Measurements from ENCODE around the gene CELF1.

The CELF1 gene

DNA sequence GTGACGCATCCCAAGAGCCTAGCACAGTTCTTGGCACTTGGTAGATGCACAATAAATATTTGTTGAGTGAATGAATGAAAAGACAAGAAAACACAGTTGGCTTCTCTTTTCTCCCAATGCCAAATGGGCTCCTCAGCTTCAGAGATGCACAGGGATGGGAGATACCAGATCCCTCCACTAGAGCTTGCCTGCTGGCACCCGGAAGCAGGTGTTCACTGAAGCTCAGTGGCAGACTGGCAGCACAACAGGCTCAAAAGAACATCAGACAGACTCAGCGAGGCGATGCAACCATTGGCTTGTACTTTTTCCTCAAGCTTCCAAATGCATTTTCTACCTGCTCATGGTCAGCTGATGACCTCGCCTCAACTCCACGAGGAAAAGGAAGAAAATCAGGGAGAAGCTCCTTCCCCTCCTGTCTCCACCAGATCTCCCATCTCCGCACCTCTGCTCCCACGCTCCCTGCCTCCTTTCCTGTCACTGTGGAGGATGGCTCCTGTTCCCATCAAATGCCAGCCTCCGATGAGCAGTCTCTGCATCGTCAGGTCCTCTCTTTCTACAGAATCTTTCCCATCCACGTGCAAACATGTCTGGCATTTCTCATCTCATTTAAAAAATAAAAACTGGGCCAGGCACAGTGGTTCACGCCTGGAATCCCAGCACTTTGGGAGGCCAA is 109.8 kb downstream of the CELF1 start:
- no peak for DNase-seq

DNA sequence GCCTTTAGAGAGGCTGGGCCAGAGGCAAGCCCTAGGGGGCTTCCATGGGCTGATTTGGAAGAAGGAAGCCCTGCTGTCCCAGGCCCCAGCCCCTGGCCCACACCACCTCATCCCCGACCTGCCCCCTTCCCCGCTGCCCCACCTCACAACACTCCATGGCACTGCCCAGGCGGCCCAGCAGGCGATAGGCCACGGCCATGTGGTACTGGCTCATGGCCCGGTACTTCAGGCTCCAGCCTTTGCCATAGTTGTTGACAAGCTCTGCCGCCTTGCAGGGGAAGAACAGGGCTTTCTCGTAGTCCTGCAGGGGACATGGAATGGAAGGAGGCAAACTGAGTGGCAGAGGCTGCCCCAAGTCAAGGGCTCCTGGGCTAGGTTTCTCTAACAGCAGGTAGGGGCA is 110.4 kb downstream of the CELF1 start:
- DNase-seq, result no peak

DNA sequence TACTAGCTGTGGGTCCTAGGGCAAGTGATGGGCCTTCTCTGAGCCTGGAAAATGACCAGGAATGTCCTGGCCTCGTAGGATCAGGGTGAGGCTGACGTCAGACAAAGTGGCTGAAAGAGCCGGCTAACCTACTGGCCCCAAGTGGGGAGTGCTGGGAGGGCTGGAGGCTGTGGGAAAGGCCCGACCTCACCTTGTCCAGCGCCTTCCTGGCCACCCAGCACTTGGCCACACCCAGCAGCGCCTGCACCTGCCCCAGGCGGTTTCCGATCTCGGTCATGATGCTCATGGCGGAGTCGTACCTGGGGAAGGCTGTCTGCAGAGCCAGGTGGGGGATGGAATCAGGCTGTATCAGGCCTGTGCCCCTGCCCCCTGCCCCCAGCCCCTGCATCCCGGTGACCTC is 111.5 kb downstream of the CELF1 start:
- no peak for DNase-seq

DNA sequence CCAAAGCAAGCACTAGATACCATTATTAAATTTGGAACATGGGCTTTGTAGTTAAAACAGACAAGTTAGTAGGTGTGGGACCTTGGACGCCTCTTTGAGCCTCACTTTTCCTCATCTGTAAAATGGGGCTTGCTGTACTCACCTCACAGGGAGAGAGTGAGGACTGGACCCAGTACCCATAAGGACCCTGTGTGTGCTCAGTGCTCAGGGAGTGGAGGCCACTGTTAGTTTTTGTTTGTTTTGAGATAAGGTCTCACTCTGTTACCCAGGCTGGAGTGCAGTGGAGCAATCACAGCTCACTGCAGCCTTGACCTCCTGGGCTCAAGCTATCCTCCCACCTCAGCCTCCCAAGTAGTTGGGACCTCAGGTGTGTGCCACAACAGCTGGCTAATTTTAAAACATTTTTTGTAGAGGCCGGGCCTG is 112.9 kb downstream of the CELF1 start:
- no peak for DNase-seq

DNA sequence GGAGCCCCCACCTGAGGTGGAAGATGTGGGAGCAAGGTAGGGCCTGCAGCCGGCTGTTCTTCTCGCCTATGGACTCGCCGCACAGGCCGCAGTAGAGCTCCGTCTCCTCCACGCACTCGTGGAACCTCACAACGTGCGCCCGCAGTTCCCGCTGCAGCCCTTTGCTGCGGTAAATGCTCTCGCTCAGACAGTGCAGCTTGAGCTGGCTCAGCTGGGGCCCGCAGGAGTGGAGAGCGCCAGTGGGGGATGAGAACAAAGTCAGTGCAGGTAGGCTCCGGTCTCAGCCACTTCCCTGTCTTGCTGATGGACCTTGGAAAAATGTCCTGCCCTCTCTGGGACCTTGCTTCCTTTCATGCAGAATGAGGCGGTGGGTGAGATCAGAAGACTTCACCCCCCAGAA is 114.2 kb downstream of the CELF1 start:
- DNase-seq, result no peak

DNA sequence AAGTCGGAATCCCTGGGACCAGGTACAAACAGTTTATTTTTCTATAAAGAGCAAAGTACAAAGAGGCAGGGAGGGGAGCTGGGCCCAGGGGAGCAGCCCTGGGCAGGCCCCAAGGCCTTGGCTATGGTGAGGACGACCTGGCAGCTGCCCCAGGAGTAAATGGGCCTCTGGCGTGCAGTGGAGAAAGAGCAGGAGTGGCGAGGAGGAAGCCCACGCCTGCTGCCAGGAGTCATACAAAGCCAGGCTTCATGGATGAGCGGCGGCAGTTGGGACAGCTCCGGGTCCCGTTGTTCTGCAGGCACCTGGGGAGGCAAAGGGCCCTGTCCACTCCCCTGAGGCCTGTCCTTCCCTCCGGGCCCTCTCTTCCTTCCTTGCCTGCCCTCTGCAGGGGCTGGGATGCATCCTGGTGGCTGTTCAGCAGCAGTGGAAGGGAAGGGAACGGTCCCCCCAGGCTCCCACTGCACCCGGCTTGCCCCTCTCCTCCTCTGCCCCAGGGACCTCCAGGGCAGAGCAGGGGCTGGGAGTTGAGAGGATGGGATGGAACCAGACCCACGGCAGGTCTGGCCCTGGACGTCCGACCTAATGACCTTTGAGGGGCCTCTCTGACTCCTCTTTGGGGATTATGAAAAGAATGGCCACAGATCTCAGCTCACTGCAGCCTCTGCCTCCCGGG is 115.0 kb downstream of the CELF1 start:
- no peak for DNase-seq

DNA sequence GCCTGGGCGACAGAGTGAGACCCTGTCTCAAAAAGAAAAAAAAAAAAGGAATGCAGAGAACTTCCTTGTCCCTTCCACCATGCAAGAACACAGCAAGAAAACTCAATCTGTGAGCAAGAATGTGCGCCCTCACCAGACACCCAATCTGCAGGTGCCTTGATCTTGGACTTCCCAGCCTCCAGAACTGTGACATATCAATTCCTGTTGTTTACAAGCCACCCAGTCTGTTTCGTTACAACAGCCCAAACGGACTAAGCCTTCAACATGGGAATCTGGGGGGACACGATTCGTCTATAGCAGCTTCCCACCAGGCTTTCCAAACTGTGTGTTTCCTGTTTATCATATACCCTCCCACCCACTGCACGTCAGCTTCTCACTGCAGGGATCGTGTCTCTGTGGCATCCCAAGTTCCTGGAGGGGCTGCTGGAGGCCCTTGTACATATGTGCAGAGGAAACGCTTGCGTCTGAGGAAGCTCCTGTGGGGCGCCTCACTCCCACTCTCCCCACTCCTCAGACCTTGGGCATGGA is 115.7 kb downstream of the CELF1 start:
- DNase-seq, result no peak

DNA sequence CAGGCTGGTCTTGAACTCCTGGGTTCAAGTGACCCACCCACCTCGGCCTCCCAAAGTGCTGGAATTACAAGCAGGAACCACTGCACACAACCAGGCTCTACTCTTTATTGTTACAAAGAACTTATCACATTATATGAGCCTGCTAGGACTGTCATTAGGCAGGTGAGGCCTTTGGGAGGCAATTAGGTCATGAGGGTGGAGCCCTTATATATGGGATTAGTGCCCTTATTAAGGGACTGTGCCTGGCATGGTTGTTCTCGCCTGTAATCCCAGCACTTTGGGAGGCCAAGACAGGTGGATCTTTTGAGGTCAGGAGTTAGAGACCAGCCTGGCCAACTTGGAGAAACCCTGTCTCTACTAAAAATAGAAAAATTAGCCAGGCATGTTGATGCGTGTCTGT is 116.2 kb downstream of the CELF1 start:
- no peak for DNase-seq

DNA sequence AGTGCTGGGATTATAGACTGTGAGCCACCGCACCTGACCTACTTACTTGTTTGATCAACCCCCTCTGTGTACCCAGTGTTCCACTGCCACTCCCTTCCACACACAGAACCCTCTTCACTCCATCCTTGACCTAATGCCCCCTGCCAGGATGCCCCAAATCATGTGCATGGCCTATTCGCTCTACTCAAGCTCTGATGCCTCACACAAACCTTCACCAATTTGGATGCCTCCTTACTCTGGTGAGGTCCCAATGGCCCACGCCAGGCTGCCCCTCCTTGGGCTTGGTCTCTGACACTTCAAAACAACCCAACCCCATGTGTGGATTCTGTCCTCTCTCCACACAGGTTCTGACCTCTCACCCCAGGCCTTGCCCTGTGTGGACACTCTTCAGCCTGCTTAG is 117.2 kb downstream of the CELF1 start:
- no peak for DNase-seq

DNA sequence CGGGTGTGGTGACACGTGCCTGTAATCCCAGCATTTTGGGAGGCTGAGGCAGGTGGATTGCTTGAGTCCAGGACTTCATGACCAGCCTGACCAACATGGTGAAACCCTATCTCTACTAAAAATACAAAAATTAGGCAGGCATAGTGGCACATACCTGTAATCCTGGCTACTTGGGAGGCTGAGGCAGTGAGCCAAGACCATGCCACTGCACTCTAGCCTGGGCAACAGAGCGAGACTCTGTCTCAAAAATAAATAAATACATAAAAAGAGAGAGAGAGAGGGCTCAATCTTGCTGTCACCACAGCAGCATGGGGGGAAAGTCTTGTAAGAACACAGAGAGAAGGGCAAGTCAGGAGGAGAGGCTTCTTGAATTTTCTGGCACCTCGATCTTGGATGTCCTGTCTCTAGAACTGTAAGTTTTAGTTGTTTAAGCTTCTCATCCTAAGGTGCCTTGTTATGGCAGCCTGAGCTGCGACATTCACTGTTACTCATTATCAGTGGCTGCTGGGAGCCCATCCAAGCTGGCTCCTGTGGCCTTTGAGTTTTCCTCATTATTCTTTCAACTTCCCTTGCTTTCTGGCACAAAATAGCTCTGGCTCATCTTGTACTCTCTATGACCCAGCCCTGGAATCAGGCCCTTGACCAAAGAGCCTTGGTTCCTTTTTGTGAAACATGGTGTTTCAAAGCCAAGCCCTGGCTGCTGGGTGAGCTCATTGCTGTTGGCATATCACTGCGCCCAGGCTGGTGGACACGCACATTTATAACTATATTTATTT is 118.7 kb downstream of the CELF1 start:
- no peak for DNase-seq

DNA sequence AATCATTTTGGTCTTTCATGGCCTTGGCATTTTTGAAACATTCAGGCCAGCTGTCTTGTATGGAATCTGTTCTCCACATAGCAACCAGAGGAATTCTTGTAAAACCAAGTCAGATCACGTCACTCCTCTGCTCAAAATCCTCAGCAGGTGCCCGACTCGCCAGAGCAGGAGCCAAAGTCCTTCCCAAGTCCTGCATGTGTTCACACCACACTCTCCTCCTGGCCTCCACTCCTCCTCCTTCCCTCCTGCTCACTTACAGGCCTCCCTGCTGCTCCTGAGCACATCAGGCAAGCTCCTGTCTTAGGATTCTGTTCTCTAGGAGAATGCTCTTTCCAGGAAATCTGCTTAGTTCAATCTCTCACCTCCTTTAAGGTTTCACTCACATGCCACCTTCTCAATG is 119.8 kb downstream of the CELF1 start:
- DNase-seq, result no peak

DNA sequence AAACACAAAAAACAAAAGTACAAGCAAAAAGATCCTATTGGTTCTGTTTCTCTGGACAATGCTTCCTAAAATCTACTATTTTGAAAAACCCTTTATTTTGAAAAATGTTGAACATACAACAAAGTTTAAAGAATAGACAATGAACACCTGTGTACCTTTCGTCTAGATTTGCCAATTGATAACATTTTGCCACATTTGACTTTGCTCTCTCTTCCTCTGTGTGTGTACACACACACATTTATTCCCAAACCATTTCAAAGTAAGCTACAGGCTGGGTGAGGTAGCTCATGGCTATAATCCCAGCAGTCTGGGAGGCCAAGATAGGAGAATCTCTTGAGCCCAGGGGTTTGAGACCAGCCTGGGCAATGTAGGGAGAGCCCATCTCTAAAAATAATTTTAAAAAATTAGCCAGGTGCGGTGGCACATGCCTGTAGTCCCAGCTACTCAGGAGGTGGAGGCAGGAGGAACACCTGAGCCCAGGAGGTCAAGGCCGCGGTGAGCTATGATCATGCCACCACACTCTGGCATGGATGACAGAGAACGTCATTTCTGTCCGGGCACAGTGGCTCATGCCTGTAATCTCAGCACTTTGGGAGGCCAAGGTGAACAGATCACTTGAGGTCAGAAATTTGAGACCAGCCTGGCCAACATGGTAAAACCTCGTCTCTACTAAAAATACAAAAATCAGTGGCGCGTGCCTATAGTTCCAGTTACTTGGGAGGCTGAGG is 121.4 kb downstream of the CELF1 start:
- DNase-seq, result no peak

DNA sequence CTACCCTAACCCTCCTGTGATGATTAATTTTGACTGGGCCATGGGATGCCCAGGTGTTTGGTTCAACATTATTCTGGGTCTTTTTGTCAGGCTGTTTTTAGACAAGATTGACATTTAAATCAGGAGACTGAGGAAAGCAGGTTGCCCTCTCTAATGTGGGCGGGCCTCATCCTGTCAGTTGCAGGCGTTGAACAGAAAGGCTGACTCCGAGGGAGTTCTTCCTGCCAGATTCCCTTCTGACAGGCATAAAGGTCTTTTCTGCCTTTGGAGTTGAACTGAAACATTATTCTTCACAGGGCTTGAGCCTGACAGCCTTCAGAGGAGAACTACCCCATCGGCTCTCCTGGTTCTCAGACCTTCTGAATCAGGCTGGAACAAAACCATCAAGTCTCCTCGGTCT is 122.4 kb downstream of the CELF1 start:
- DNase-seq, result no peak

DNA sequence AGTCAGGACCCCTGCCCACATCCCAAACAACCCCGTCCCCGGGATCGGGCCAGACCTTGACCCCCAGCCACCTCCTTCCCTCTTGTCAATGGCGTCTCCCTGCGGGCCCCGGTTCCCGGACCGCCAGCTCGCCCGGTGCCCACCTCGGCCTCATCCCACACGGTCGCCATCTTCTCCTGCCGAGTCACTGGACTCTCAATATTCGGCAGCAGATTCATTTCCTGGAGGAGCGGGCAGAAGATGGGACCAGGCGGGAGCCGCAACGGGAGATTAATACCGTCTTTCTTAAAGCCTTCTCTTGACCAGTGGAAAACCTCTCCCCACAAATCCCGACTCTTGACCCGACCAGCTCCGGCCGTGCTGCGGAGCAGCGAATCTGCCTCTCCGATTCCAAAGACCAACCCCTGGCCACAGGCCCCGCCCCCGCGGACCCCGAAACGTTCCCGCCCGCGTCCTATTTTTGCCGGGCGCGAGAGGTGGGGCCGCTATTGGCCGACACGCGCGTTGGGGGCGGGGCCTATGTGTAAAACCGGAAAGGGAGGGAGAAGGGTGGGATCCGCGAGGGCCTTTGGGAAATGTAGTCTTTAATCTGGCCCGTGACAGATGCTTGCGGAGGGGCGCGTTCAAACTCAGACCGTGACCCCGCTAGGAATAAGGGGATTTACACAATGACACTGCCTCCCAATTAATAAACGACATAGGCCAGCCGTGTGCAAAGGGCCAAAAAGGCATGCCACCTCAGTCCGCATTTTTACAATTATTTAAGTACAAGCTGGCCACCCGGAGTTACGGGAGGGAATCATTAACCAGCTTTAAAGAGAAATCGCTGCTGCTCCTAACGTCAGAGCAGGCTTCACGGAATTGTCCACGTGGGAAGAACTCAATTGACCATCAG is 126.6 kb downstream of the CELF1 start, which contains the start of gene PSMC3:
Gene PSMC3 (minus strand): TSS at position 378 of the 895 bp plus-strand sequence. CDS start 160 bp downstream, at position 218.
- DNase-seq, result peak; percentile 94

DNA sequence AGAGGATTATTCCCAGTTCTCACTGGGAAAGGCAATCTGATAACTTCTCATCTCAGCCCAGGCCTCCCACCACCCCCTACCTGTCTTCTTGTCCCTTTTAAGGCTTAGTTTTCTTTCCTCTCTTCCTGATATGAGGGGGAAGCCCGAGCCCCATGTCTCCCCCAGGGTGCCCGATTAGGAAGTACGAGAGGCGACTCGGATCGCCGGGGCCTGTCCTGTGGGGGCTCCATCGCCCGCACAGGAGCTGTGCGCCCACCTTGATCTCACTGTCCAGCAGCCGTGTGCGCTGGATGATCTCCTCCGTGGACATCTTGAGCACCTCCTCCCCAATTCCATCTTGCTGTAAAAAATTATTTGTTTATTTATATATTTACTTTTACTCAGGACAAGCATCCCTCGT is 127.3 kb downstream of the CELF1 start:
- no peak for DNase-seq

DNA sequence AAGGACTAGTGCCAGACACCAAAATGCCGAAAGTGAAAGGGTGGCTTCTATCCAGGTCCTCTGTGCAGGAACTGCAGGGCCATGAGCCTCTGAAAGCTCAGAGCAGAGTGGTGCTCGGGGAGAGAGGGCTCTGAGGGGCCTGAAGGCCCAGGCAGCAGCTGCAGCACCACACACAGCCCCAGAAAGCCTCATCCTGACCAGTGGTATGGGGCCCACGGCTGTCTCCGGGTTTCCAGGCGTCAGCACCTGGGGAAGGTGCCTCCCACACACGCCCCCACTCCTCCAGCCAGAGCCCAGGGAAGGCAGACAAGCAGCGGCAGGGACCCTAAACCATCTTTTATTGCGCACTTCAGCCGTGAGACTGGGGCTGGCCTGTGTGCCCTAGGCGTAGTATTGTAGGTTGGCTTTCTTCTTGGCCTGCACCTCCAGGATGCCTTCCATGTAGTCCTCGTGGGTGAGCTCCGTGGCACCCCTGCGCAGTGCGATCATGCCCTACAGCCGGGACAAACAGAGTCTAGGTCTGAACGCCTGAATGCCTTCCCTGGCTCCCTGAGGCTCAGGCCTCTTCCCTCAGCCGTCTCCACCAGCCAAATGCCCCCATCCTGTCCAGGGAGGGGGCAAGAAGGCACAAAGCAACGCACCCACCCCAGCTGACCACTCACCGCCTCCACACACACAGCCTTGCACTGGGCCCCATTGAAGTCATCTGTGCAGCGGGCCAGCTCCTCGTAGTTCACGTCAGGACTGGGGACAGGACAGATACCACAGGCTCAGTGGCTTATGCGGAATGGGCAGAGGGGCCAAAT is 134.3 kb downstream of the CELF1 start:
- DNase-seq, result no peak

DNA sequence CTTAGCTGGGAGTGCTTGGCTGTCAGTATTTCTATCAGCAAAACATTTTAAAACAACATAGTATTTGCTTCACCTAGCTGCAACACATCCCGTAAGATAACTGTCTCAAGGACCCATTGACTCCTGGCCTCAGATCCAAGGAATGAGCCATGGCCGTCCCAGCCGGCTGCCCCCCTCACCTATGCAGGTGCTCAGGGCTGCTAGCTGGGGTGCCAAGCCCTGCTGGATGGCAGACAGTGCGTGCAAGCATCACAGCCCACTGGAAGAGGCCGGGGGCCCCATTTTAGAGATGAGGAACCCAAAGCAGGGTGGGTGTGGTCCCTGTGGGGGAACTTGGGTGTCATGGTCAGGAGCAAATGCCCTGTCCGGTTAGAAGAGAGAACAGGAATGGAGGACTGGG is 135.2 kb downstream of the CELF1 start:
- DNase-seq, result no peak

DNA sequence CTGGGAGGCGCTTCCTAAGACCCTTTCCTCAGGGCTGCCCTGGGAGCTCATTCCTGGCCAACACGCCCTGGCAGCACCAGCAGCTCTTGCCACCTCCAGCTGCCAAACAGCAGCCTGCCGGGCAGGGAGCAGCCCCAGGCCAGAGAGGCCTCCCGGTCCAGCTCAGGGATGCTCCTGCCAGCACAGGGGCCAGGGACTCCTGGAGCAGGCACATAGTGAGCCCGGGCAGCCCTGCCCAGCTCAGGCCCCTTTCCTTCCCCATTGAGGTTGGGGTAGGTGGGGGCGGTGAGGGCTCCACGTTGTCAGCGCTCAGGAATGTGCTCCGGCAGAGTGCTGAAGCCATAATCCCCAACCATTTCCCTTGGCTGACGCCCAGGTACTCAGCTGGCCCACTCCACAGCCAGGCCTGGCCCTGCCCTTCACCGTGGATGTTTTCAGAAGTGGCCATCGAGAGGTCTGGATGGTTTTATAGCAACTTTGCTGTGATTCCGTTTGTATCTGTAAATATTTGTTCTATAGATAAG is 136.9 kb downstream of the CELF1 start:
- DNase-seq, result no peak

Measured in bone marrow (tissue), 2 donors.